ENCODE results near the gene LOXL1. TPM values are rescaled to one million over a fixed set of nuclear protein-coding genes. Genes with fewer than 3 reads are reported as not detected.

LOXL1 gene
- total and polyA plus RNA-seq, 2 donors (not counting 1 experiment from before 2014, with no cell fraction given): 0.21 to 0.49 TPM

- Mint-ChIP-seq H3K27me3 (no peaks in the 10 kb centered on the region), H3K27ac (peak overlapping the region; percentile 72), H3K4me3 (peak overlapping the region; percentile 75), H3K4me1 (peaks cover 48% of the 10 kb centered on the region), H3K9me3 (ENCODE audit: insufficient read depth) (no peaks in the 10 kb centered on the region)
- peak overlapping the region in 1 of 5 experiments; percentile 35 for H3K4me3 ChIP-seq (ENCODE audit: control extremely low read depth in 1 of 5, extremely low read depth in 1 of 5, insufficient read depth in 1 of 5, low read depth in 2 of 5, low read length in 4 of 5)
- 36% methylated on average over 4 of the region's 5 CpGs for WGBS (ENCODE audit: insufficient coverage)
- peak overlapping the region; percentile 31 for H3K9ac ChIP-seq (ENCODE audit: low read length)
- POLR2A ChIA-PET: no interaction called here
- DNase-seq (no peak), ATAC-seq (ENCODE audit: low read depth) (no peak)
- no peaks in the 10 kb centered on the region for H3K9me3 ChIP-seq (ENCODE audit: control extremely low read depth in 1 of 3, control insufficient read depth in 2 of 3, insufficient read depth in 1 of 3, low read length in 2 of 3)
- no peaks in the 10 kb centered on the region for H3K27me3 ChIP-seq (replicated peaks in 1 of 4; ENCODE audit: control extremely low read depth in 1 of 4, control insufficient read depth in 3 of 4, insufficient read depth in 4 of 4, low read length in 3 of 4)
- H3K36me3 ChIP-seq (replicated peaks in 1 of 2; ENCODE audit: control extremely low read depth in 1 of 2, control insufficient read depth in 1 of 2, extremely low read depth in 1 of 2, insufficient read depth in 2 of 2, low read length in 1 of 2): no peaks in the 10 kb centered on the region
- intact Hi-C loops (cut with micrococcal nuclease): no loop called here
- CTCF ChIA-PET: interaction anchor here (0.9 to 1.3 kb wide), 3 partner anchors 9 to 17 kb away, joined by 3 to 11 read pairs (median 3); no protein-coding TSS in a partner anchor
- H2AFZ ChIP-seq (ENCODE audit: insufficient read depth, low read depth, low read length, poor library complexity, severe bottlenecking): peak overlapping the region; percentile 55
- peak overlapping the region; percentile 66 for H3K4me2 ChIP-seq (replicated peaks; ENCODE audit: low read depth, low read length, poor library complexity, severe bottlenecking)
- H3K27ac ChIP-seq (ENCODE audit: low read length in 2 of 2): peak overlapping the region; percentile 28 to 32
- H3K79me2 ChIP-seq (ENCODE audit: control insufficient read depth, insufficient read depth, low read length): peaks cover 8% of the 10 kb centered on the region
- H3K4me1 ChIP-seq (ENCODE audit: control insufficient read depth in 2 of 2, insufficient read depth in 2 of 2, low read length in 2 of 2): peaks cover 38 to 47% of the 10 kb centered on the region in 2 donors
- H4K20me1 ChIP-seq (ENCODE audit: control insufficient read depth, insufficient read depth, low read length, poor library complexity, severe bottlenecking): no peaks in the 10 kb centered on the region
- TF ChIP-seq EZH2 (IDR thresholded peaks at IDR 0.05; ENCODE audit: borderline replicate concordance, insufficient read depth, low read depth, low read length, poor library complexity, severe bottlenecking): no peak
- no peak for TF ChIP-seq CTCF (IDR thresholded peaks at IDR 0.05)
These were observed 55.5 kb downstream of the LOXL1 start for GRCh38 chr15:73981761-73982221.

GRCh38 chr15:73982222-73982962 lies 56.1 kb downstream of the LOXL1 start:
- Histone ChIP-seq H3K9me3 (ENCODE audit: control extremely low read depth in 1 of 3, control insufficient read depth in 2 of 3, insufficient read depth in 1 of 3, low read length in 2 of 3) (no peaks in the 10 kb centered on the region), H3K36me3 (replicated peaks in 1 of 2; ENCODE audit: control extremely low read depth in 1 of 2, control insufficient read depth in 1 of 2, extremely low read depth in 1 of 2, insufficient read depth in 2 of 2, low read length in 1 of 2) (no peaks in the 10 kb centered on the region), H3K27me3 (replicated peaks in 1 of 4; ENCODE audit: control extremely low read depth in 1 of 4, control insufficient read depth in 3 of 4, insufficient read depth in 4 of 4, low read length in 3 of 4) (no peaks in the 10 kb centered on the region), H3K4me1 (ENCODE audit: control insufficient read depth in 2 of 2, insufficient read depth in 2 of 2, low read length in 2 of 2) (peaks cover 38 to 47% of the 10 kb centered on the region in 2 donors), H3K9ac (ENCODE audit: low read length) (peak overlapping the region; percentile 31), H3K4me2 (replicated peaks; ENCODE audit: low read depth, low read length, poor library complexity, severe bottlenecking) (peak overlapping the region; percentile 66), H2AFZ (ENCODE audit: insufficient read depth, low read depth, low read length, poor library complexity, severe bottlenecking) (peak overlapping the region; percentile 55), H3K4me3 (ENCODE audit: control extremely low read depth in 1 of 5, extremely low read depth in 1 of 5, insufficient read depth in 1 of 5, low read depth in 2 of 5, low read length in 4 of 5) (peak overlapping the region in 2 of 5 experiments; percentile 12 to 35), H4K20me1 (ENCODE audit: control insufficient read depth, insufficient read depth, low read length, poor library complexity, severe bottlenecking) (no peaks in the 10 kb centered on the region), H3K79me2 (ENCODE audit: control insufficient read depth, insufficient read depth, low read length) (peaks cover 8% of the 10 kb centered on the region), H3K27ac (ENCODE audit: low read length in 2 of 2) (peak overlapping the region; percentile 28 to 32)
- peaks cover 54% of the 10 kb centered on the region for H3K4me1 Mint-ChIP-seq
- TF ChIP-seq CTCF (IDR thresholded peaks at IDR 0.05) (no peak), EZH2 (IDR thresholded peaks at IDR 0.05; ENCODE audit: borderline replicate concordance, insufficient read depth, low read depth, low read length, poor library complexity, severe bottlenecking) (no peak)
- peak; percentile 49 for DNase-seq
- peak; percentile 82 for ATAC-seq (ENCODE audit: low read depth)
- no peaks in the 10 kb centered on the region for H3K27me3 Mint-ChIP-seq
- CTCF ChIA-PET: interaction anchor here (0.9 to 1.3 kb wide), 3 partner anchors 9 to 12 kb away, joined by 3 to 11 read pairs (median 9); no protein-coding TSS in a partner anchor
- H3K4me3 Mint-ChIP-seq: peak overlapping the region; percentile 75
- WGBS (ENCODE audit: insufficient coverage): 15% methylated on average over 8 of the region's 8 CpGs
- peak overlapping the region; percentile 72 for H3K27ac Mint-ChIP-seq
- intact Hi-C loops (cut with micrococcal nuclease): no loop called here
- POLR2A ChIA-PET: no interaction called here
- no peaks in the 10 kb centered on the region for H3K9me3 Mint-ChIP-seq (ENCODE audit: insufficient read depth)

Data from B cell (primary cell).